NCI-H510A treated with DMSO at 0.1 percent for 48 hours (cell line): ENCODE results near the gene ERC2.

Experiments
- DNase-seq: peaks from one replicate; lab custom pipeline; 2025; lab: John Stamatoyannopoulos, UW

ERC2 gene

DNA sequence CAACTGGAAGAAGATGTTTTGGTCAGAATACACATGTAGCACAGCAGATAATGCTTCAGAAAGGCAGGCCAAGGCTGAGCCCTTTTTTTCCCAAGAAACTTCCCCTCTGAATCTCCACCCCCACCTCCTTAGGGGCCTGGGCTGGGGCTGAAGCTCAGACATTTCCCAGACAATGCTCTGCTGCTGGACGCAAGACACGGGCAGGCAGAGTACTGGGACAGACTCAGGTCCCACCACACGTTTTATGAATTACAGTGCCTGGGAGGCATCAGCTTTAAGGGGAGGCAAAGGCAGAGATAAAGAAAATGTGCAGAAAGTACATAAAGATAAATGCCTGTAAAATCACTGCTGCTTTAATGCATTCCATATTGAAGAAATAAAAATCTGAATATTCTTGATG lies 479.4 kb downstream of the ERC2 start:
- DNase-seq = no peak

- DNase-seq = no peak
Measured at GRCh38 chr3:55984626-55985025, 483.6 kb downstream of the ERC2 start.

- DNase-seq = no peak
Measured at GRCh38 chr3:55978953-55979352, 489.3 kb downstream of the ERC2 start.

DNA sequence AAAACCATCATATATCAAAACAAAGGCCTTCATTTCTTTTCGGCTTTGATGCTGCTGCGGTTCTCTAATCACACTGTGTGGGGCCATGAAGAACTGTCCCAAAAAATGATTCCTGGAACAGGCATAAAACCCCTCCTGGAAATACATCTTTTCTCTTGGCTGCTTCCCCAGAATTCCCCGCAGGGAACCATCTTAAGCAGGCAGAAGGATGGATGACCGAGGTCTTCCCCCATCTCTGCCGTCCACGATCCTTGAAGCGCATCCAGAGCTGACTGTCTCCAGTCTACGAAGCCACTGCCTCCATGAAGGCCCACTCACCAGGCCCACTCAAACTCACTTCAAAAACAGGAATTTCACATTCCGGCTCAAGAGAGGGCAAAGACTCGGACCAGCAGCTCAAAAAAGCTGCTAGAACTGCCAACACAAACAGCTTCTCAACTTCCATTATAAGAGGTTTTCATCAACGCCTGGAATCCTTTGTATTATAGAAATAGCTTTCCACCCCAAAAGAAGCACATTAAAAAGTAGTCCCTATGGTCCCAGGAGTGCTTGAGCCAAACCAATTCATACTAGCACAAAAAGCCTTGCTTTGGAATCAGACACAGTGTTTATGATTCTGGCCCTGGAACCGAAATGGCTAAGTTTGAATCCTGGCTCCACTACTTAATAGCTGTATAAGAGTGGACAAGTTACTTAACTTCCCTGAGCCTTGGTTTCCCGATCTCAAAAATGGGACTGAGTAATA lies 493.7 kb downstream of the ERC2 start:
- DNase-seq = no peak

- no peak for DNase-seq
Measured at GRCh38 chr3:55969634-55970033, 498.6 kb downstream of the ERC2 start.

- no peak for DNase-seq
Measured at GRCh38 chr3:55968331-55968730, 499.9 kb downstream of the ERC2 start.

GRCh38 chr3:55966566-55966965 lies 501.7 kb downstream of the ERC2 start:
- no peak for DNase-seq

DNA sequence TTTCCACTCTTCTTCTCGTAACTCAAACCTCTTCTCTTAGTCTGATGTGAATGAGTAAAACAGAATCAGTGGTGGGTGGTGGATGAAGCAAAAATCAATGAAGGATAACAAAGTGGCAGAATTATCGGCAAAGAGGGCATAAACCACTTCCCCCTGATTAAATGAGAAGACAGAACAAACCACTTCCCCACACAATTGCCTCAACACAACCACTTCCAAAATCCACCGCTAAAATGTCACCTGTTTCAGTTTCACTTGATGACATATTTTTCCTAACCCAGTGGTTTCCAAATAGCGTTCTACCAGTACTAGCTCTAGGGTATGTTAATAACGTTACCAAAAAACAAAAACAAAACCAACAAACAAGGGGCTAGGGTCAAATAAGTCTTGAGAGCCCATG lies 502.5 kb downstream of the ERC2 start:
- no peak for DNase-seq

GRCh38 chr3:55964491-55964985 lies 503.7 kb downstream of the ERC2 start:
- DNase-seq = no peak

GRCh38 chr3:55963601-55964000 lies 504.7 kb downstream of the ERC2 start:
- DNase-seq = no peak

GRCh38 chr3:55959471-55960080 lies 508.7 kb downstream of the ERC2 start:
- no peak for DNase-seq

- DNase-seq = no peak
Measured at GRCh38 chr3:55958605-55959004, 509.7 kb downstream of the ERC2 start.

DNA sequence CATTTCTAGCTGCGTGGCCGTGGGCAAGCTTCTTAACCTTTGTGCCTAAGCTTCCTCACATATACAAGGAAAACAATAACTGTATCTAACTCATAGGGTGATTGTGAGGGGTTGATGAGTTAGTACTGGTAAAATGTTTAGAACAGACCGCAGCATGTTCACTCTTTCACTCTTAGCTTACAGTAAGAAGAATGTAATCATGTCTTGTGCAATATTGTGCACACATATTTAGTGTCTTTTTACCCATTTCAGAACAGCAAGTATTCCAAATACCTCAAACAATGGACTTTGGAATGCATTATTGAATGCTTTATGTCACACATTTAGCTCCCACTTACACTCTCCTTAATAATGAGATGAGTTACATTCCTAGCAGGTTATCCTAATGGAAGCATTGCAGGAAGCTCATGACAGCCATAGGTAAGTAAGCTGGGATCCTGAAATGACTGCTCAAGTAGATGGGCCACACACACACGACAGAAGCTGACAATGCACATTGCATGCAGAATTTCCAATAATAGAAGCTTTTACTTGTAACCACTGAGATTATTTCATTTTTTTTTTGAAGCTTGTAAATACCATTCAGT lies 512.3 kb downstream of the ERC2 start:
- no peak for DNase-seq

DNA sequence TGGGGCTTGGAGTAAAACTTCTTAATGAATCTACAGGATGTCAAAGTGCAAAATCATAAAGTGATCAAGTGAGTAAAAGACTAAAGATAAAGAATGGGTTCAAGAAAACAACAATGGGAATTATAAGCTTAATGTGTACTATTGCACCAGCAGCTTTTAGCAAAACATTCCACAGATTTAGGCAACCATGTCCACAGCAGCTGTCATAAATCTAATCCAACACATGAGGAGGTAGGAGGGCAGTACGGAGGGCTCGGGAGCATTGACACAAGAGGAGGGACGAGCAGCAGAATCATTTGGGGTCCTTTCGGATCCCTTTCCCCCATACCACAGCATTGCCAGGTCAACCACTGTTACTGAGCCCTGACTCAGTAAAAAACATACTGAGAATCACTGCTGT lies 516.9 kb downstream of the ERC2 start:
- no peak for DNase-seq

- no peak for DNase-seq
Measured at GRCh38 chr3:55947406-55947805, 520.9 kb downstream of the ERC2 start.

- DNase-seq = no peak
Measured at GRCh38 chr3:55946574-55947160, 521.6 kb downstream of the ERC2 start.

DNA sequence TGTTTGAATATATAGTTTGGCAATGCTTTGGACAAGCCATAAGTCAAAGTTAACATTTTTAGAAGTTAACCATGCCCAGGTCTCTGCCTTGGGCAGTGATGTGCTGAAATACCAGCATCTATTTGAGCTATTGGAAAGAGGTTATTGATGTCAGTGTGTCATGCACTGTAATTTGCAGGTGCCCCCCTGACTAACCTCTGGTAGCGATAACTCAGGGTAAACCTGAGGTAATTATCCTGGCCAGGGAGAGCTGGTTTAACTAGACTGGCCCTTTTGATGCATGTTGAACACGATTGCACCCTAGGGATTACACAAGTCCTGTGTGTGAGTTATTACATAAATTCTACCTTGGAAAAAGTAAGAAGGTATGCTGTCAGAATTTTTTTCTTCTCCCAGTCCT lies 525.4 kb downstream of the ERC2 start:
- DNase-seq = no peak

- DNase-seq = no peak
Measured at GRCh38 chr3:55939287-55939686, 529.0 kb downstream of the ERC2 start.

GRCh38 chr3:55937301-55937700 lies 531.0 kb downstream of the ERC2 start:
- DNase-seq = no peak

GRCh38 chr3:55936549-55937052 lies 531.7 kb downstream of the ERC2 start:
- no peak for DNase-seq

GRCh38 chr3:55935241-55935640 lies 533.0 kb downstream of the ERC2 start:
- DNase-seq = peak; percentile 52

DNA sequence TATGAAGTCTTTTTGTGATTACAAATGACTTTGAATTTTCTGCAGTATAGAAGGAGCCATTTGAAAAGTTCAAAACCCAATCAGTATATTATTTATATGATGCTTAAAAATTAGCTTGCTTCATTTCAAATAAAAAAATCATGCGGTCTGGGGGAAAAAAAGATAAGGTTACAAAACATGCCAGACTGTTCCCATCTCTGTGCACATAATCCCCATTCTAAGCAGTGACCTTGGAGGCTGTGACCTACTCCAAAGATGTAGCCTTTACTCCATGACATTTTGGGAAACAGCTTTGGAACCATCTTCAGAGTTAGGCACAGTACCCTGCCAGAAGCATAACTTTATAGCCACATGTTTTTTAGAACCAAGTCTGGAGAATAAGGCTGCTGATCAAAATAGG lies 533.5 kb downstream of the ERC2 start:
- DNase-seq = no peak
